GM21360 (cell line): Measurements from ENCODE around the gene LRRTM2.
"Not testable (repeated sequence)": the region's sequence is repeated elsewhere in the genome, so short reads cannot be mapped to it uniquely, and the experiment has no call there.

Source experiments
- ATAC-seq: cut with Tn5 transposase; IDR thresholded peaks from one replicate; pipeline ENCODE4 v1.9.1; 2021; ENCODE audit warnings: mild to moderate bottlenecking, moderate library complexity; ENCODE audit not compliant: unreplicated experiment

Gene LRRTM2, protein sequence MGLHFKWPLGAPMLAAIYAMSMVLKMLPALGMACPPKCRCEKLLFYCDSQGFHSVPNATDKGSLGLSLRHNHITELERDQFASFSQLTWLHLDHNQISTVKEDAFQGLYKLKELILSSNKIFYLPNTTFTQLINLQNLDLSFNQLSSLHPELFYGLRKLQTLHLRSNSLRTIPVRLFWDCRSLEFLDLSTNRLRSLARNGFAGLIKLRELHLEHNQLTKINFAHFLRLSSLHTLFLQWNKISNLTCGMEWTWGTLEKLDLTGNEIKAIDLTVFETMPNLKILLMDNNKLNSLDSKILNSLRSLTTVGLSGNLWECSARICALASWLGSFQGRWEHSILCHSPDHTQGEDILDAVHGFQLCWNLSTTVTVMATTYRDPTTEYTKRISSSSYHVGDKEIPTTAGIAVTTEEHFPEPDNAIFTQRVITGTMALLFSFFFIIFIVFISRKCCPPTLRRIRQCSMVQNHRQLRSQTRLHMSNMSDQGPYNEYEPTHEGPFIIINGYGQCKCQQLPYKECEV

DNA sequence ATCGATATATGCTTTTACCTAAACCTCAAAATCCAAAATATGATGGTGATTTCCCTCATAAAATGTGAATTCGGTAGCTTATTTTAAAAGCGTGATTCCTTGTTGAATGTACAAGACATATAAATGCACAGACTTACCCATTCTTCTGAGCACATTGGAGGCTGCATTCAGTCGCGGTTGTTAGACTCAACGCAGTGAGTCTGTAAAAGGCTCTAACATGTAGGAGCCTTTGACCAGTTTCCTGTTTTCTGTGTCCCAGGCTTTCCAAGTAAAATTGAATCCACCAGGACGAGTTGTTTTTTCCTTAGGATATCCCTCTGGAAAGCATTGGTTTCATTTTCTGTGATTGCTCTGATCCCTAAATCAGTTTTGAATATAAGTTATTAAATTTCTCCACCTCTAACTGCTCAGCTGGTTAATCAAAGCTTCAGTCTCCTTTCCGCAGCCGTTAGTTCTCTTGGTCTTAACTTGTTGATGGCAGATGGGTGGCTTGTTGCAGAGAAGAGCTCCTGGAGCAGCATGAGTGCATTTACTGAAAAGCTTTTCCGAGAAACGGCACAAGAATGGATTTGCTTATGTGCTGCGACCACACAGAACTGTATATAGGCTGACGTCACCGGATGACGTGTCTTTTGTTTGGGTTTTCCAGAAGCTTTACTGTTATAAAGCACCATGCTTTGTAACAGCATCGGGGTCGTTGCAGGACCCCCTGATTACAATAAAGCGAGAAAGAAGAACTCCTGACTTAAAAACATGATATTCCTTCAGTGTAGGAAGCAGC, at the start of gene LRRTM2:
Gene LRRTM2 (minus strand): TSS at position 565 of the 781 bp plus-strand sequence. CDS start 424 bp downstream, at position 141.
- no peak for ATAC-seq

DNA sequence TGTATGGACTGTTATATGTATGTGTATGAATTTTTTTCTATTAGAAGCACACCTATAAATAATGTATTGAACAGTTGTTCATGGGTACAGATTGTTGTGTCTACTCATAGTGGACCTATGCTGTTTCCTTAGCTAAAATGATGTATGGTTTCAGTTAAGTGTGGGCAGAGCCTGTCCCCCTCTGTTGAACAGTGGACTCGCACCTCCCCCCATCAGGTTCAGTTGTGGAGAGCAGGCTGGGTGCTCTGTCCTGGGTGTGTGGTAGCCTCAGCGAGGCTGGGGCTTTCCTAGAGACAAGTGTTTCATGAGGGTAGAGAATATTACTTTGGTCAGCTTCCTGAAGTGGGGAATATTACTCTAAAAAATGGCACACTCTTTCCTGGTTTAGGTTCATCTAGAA, 47.4 kb upstream of the LRRTM2 start:
- ATAC-seq: no peak

DNA sequence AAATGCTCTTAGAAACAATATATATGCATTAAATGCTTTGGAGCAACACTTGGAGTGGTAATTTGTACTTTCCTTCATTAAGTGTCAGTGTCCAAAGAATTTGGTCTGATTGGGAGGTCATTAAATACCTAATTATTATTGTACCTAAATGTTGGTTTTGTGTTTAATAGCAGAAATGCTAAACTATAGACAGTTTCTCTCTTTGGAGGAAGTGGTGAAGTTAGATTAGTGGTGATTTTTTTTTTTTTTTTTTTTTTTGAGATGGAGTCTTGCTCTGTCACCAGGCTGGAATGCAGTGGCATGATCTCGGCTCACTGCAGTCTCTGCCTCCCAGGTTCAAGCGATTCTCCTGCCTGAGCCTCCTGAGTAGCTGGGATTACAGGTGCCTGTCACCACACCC, 46.2 kb upstream of the LRRTM2 start:
- ATAC-seq: not testable (repeated sequence)

DNA sequence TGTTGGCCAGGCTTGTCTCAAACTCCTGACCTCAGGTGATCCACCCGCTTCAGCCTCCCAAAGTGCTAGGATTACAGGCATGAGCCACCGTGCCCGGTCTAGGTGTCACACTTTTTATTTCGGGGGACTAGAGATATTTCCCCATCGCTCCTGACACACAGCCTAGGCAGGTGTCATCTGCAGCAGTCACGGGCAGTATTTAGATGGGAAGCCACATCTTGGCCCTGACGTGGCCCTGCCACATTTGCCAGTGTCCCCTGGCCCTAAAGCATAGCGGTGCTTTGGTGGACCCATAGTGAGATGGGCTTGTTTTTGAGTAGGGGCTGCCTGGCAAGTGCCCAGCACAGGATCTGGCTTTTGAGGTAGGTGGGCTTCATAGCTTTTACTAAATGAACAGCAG, 45.0 kb upstream of the LRRTM2 start:
- no peak for ATAC-seq

DNA sequence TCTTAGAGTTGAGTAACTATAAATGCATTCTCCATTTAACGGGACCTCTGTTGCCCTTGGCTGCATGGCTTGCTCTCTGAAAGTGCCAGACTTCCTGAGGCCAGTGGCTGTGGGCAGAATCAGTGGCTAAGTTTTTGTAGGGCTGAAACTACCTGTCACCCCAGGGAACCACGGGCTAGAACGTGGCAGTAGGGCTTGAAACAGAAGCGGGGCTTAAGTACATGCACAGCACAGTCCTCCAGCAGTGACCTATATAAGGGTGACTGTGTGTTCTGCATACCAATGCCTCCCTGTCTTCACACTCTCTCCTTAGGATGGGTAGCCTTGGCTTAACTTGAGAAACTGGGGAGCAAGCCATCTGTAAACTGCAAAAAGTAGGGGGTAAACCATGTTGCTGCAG, 43.6 kb upstream of the LRRTM2 start:
- ATAC-seq: no peak

DNA sequence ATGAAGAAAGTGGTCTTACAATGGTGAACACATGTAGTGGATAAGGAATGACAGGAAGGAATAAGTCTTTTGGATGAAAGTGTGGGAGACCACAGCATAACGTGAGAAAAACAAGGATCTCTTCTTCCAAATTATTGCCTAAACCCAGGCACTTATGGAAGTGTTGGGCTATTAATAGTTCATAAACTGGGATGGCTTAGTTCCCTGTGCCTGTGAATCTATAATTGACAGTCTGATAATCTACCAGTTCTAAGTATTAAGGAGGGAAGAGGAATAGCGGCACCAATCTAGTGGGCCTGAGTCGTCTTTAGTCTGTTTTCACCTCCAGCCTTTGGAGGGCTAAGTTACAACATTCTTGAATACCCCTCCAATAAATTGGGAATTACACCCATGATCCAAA, 39.2 kb upstream of the LRRTM2 start:
- ATAC-seq: no peak

DNA sequence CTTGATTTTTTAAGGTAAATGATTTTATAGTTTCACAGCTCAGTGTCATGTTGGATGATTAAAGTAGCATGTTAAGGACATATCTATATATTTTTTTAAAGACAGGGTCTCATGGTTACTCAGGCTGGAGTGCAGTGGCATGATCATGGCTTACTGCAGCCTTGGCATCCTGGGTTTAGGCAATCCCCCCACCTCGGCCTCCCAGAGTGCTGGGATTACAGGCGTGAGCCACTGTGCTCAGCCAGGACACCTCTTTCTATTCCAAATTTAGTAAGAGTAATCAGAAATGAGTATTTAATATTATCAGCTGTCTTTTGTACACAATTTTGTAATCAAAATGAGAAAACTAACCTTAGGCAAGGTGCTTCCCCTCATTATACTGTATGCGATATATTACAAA, 38.6 kb upstream of the LRRTM2 start:
- ATAC-seq: no peak

DNA sequence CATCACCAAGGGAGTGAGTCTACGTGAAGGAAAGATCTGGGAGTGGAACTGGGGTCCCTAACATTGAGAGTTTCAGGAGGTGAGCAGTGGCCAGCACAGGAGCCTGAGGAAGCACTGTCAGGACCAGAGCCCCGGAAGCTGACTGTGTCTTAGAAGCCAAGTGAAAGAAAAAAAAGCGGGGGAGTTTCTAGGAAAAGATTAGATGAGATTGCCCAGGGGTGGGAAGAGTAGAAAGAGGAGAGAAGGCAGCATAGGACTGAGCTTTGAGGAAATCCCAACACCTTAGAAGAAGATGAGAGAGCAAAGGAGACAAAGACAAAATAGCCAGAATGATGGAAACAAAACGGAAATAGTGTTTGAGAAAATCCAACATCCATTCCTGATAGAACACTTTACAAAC, 37.0 kb upstream of the LRRTM2 start:
- ATAC-seq: no peak

DNA sequence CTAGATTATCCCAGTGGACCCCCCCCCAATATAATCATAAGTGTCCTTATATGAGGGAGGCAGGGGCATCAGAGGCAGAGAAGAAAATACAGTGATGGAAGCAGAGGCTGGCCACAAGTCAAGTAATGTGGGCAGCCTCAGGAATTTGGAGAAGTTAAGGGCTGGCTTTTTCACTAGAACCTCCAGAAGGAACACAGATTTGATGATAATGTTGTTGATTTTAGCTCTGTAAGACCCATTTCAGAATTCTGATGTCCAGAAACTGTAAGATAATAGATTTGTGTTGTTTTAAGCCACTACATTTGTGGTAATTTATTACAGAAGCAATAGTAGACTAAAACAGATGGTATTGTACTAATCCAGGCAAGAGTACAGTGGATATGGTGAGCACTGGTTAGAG, 36.3 kb upstream of the LRRTM2 start:
- ATAC-seq: no peak

DNA sequence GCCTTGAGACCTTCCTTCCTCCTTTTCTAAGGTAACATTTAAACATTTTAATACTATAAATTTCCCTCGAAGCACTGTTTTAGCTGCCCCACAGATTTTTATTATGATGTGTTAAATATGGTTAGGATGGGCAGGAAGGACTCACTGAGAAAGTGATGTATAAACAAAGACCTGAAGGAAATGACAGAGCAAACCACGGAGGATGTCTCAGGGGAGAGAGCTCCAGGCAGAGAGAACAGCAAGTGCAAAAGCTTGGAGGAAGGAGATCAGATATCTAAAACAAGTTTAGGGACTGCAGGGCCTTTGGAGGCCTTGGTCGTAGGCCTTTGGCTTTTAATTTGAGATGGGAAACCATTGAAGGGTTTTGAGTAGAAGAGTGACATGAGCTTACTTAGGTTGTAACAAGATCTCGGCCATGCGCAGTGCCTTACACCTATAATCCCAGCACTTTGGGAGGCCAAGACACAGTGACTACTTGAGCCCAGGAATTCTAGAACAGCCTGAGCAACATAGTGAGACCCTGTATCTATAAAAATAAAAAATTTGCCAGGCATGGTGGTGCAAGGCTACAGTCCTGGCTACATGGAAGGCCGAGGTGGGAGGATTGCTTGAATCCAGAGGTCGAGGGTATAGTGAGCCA, 35.5 kb upstream of the LRRTM2 start:
- no peak for ATAC-seq

DNA sequence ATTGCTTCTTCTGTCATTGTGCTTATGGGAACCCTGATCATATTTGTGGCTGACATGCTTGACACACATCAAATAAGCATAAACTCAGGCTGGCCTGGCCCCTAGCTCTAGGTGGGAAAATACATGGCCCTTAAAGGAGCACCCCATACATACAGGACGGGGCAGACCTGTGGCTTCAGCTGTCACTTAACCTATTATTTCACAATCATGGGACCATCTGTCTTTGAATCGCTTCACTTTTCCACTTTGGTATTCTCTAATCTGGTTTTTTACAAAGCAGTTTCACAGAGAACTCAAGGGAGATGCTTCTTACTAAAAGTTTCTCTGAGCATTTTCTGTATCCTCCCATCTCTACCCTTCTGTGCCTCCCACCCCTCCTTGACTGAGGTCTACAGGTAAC, 34.6 kb upstream of the LRRTM2 start:
- ATAC-seq: no peak

DNA sequence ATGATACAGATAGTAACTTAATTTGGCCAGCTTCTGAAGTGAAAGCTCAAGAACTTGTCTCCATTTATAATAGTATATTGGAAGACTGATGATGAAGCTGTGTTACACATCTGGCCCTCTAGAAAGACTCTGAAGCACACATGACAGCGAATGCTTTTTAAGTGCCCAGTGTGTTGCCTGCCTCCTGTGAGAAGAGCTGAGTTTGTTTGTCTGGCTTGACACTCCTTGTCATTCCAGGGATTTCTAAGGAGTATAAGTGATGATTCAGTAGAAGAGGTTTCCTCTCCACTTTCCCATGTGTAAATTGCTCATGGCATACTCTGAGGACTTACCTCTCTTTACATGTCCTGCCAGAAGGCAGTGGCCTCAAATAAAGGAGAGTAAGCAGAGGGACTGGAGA, 30.4 kb upstream of the LRRTM2 start:
- no peak for ATAC-seq

DNA sequence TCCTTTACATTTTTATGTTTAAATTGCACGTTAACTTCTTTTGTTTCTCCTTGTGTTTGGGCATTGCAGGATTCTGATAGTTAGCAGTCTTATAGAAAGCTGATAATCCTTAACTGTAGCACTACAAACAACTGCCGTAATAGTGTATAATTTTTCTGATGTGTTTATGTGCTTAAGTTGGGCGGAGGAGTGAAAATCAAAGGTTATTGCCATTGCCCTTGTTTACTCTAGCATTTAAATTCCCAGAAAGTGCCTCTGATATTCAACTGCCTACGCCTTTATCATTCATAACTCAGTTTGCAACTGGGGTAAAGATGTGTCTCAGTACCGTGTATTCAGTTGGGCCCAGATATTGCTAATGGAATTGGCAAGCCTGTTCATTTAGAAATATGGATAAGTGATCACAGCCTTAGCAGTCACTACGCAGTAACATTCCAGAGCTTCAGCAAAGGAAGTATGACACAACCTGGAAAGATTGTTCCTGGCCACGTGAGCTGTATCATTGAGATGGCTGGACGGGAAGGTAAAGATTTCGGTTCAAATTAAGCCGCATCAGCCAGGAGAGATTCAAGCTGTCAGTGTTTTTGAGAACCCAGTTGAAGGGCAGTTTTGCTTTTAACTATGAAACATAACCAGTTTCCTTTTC, 28.1 kb upstream of the LRRTM2 start:
- ATAC-seq: no peak

DNA sequence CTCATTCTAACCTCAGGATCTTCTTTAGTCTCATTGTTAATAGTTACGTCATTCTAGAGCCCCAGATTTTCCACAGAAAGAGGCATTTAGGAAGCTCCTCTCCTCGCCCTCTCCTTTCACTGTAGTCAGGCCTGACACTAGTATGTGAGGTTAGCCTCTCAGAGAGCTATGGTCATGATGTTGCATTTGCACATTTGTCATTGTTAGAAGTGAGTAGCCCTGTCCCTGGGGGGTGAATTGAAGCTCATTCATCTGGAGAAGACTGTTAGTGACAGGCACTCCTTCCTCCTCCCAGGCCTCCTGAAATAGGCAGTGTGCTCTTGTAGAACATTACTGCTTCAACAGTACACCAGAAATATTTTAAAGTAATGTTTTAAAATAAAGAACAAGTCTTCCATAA, 26.6 kb upstream of the LRRTM2 start:
- ATAC-seq: no peak

DNA sequence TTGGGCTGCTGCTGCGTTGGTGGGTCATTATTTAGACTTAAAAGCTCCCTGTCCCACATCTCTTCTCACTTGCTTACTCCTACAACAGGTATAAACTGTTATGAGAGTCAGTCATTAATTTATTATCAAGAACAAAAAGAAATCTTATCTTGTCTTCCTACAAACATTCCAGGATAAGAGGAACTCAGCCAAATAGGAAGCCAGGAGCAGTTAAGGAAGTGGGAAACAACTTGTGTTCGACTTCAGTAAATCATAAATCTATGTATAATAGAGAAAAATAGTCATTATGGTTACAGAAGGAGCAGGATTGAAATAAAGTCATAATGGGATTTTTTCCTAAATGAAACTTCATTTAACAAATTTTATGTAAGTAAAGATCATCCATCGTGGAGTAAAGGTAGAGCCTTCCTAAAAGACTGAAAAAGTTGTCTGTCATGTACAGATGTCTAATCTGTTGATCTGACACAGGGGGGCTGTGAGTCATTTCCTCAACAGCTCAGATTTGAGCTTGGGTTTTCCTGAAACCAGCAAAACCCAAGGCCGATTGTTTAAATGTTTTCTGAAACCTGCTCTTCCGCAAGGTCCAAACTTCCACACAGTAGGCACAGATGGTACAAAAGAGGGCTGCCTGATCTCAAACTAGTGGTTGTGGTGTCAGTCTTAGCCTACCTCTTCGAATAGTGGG, 25.3 kb upstream of the LRRTM2 start:
- no peak for ATAC-seq

DNA sequence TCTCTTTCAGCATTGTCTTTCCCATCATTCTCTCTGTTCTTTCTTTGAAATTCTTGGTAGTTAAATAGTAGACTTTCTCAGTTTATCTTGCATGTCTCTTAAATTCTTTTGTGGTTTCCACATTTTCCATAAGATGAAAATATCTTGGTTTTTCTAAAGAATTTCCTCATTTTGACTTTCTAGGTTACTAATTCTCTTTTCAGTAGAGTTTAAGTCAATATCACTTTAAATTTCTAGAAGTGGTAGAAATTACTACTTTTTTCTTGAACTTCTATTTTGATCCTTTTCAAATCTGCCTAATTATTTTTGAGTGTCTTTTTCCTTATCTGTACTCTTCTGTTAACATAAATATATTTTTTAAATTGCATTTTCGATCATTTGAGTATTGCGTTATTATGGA, 23.6 kb upstream of the LRRTM2 start:
- ATAC-seq: no peak

DNA sequence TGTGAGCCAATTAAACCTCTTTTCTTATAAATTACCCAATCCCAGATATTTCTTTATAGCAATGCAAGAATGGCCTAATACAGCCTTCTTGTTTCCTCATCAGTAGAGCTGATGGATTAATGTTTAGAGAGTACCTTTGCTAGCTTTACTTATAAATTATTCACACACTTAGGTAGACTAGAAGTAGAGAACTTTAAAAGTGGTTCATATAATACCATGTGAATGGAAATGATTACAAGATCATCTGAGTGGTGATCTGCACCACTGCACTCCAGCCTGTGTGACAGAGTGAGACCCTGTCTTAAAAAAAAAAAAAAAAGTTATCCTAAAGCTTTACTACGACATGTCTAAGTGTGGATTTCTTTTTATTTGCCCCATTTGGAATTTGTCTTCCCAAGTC, 23.2 kb upstream of the LRRTM2 start:
- no peak for ATAC-seq

DNA sequence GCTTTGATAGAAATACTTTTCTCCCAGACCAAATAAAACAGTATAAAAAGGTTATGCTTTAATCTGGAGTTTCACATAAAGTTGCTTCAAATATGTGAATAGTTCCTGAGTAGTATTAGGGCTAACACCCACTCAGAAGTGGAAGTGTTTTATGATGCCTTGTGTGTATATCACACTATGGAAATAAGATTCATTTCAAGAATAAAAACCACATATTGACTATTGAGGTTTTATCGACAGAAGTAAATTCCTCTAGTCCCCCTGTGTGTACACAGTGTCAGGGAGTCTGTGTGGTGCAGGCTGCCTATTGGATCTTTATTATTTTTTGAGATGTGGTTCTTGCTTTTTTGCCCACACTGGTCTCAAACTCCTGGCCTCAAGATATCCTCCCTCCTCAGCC, 20.8 kb upstream of the LRRTM2 start:
- ATAC-seq: no peak

DNA sequence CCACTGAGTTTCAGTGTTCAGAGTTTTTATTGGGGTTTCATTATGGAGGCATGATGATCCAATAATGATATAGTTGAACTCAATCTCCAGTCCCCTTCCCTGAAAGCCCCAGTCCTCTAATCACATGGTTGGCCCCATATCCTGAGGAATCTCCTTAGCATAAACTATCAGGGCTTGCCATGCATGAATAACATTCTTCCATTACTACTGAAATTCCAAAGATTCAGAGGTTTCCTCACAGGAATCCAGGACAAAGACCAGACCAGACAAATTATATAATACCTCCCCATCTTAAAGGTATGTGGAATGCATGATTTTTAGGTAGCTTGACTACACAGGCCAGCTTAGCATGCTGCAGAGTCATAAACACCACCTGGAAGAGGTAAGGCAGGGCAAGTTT, 15.5 kb upstream of the LRRTM2 start:
- ATAC-seq: no peak

DNA sequence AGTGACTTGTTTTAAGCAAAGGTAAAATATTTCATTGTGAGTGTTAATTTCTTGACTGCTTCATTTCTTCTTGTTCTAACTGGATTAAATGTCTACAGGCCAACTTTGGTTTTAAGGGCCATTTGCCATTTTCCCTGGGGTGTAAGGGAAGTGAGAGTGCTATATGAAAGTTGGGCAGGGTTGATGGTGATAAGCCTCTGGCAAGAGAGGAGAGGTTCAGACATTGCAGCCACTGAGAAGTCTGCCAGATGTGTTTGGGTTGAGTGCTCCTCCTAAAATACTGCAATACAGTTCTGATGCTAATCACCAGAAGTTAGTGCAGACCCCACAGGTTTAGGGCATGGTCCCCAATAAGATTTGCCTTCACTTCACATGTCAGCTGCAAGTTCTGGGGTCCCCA, 14.9 kb upstream of the LRRTM2 start:
- no peak for ATAC-seq

DNA sequence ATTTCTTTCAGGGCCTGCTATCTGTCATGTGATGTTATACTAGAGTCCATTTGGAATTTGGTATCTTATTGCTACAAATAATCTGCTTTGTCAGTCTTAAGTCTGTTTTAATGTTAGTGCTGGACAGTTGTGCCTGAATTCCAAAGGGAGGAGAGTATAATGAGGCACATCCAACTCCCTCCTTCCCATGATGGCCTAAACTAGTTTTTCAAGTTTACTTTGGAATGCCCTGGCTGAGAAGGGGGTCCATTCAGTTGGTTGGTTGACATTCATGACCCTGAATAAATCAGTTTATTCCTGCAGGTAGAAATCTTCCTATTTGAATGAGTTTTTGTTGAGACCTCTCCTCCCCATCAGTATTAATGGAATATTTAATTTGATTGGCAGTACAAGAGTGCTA, 9.4 kb upstream of the LRRTM2 start:
- ATAC-seq: no peak
